Activated T-helper 9 cell treated with anti-CD3 and anti-CD28 coated beads, Interleukin-2, amount 50 U/mL, for 16 hours (primary cell): ENCODE results near the gene SLC6A12.
"Not testable (repeated sequence)": the region's sequence is repeated elsewhere in the genome, so short reads cannot be mapped to it uniquely, and the experiment has no call there.

ENCODE experiments used
- DNase-seq: peaks from one replicate; pipeline ENCODE4 v3.0.0-alpha.2; 2020; ENCODE audit warnings: low read depth

SLC6A12 gene

DNA sequence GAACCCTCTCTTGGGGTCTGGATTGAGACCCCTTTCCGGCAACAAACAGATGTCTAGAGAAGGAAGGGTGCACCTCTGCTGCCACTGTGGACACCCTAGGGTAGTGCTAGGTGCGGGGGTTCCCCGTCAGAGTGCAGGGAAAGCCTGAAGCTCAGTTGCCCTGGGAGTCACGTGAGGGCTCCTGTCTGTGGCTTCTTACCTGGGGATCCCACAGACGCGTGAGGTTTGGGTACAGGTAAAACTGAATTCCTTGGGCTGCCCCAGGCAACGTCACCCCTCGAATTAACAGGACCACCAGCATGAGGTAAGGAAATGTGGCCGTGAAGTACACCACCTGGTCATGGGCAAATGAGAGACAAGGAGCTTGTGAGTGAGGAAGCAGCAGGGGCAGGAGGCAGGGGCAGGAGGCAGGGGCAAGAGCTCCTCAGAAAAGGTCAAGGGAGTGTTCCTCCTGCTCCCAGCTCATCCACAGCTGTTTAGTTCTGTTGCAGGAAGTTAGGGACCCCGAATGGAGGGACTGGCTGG lies 21.0 kb upstream of the SLC6A12 start:
- DNase-seq = no peak

DNA sequence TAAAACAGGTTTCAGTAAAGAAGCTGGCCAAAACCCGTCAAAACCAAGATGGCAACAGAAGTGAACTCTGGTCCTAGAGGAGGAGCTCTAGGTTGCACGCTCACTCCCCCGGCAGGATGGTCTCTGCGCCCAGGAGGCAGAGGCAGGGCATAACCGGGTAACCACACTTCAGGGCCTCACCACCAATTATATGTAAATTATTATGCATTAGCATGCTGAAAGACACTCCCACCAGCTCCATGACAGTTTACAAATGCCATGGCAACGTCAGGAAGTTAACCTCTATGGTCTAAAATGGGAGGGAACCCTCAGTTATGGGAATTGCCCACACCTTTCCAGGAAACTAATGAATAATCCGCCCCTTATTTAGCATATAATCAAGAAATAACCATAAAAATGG lies 20.1 kb upstream of the SLC6A12 start:
- no peak for DNase-seq

DNA sequence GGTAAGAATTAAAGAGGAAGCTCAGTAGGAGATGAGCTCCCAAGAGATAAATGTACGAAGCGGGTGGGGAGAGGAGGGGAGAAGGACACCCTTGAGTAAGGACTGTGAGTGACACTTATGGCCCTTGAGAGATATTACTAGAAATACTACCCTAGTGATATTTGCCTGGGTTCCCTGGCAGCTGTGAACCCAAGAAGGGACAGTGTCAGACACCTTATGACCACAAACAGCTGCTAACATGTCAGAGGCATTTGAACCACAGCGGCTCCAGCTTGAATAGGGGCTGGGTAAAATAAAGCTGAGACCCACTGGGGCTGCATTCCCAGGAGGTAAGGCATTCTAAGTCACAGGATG lies 19.6 kb upstream of the SLC6A12 start:
- no peak for DNase-seq

DNA sequence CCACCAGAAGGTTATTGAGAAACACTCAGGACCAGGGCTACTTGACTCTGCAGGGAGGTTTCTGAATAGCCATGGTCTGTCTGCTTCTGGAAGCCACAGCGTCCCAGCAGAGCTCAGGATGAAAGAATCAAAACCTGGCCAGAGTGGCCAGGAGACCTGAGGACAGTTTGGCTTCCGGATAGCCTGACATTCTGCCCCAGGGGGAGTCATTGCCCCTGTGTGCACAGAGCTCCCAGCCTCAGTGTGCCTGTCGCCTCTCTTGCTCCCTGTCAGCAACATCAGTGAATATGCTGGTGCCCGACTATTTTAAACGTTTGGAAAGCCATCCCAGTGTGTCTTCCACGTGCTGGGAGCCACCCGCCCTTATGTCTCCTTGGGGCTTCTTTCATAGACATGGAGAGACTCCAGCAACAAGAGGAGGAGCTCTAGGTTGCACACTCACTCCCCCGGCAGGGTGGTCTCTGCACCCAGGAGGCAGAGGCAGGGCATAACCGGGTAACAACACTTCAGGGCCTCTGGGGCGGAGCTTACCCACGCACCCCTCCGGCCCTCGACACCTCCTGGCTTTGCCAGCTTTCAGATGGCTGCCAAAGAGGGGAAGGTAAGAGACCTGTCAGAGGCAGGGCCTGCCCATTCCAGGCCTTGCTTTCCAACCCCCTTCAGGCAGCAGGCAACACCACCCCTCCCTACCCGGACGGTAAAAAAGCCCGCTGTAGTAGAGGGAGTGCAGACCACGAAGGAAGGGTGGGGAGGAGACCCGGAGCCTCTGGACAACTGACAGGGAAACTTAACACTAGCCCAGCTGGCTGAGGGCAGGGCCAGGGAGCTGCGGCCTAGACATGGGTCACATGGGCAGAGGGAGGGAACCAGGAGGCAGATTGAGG lies 19.0 kb upstream of the SLC6A12 start:
- DNase-seq = no peak

DNA sequence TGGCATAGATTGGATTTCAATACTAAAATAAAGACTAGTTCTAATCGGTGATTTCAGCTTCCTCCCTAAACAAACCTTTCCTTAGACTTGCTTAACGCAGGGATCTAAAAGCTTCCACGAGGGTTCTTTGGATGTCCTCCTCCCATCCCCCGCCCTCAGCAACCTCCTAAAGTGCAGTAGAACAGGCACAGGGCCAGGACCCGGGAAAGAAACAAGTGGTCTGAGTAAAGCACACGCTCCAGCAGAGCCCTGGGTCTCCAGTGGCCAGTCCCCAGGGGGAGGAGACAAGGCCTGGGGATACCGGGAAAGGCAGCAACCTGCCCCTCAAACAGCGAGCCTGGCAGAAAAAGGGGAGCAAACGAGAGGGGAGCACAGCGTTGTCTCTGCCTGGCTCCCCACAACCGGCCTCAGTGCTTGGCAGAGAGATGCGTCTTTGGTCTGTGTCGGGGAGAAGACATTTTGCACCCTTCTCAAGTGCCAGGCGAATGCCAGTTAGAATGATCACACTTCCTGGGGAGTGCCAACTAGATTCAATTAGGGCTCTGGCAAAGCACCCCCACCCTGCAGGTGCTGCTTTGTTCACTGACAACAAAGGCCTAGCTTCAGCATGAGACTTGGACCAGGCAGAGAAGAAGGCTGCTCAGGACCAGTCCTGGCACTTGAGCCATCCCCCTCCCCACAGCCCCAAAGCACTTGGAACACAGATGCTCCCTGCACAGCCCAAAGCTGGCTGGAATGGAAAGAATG lies 17.1 kb upstream of the SLC6A12 start:
- DNase-seq = no peak

DNA sequence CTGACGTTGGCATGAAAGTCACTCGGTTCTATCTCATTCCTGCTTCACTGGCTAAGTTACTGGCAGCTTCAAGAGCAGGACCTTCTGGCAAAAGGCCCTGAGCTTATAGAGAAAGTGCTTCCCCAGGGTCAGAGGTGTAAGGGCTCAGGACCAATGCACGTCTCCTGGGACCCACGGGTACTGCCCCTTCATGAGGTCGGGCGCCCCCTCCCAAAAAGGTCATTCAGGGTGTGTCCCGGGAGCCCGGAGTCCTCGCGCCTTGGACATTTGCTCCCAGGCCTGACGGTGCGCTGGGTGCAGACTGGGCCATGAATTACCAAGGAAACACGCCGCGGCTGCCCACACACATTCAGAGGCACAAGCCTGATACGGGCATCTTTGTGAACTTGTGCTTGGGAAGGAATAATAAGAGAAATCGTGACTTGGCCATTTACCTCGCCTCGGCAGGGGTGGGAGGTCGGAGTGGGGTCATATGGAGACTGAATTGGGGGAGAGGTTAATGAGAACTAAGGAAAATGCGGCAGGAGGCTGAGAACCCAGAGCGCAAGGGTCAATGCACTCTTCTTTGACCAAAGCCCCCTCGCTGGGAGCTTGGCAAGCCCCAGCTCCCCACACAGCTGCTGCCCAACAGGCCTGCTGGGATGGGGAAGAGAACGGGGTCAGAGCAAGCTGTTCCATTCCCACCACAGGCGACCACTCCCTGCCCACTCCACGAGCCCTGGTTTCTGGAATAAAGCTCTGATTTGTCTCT lies 15.7 kb upstream of the SLC6A12 start:
- DNase-seq = no peak

DNA sequence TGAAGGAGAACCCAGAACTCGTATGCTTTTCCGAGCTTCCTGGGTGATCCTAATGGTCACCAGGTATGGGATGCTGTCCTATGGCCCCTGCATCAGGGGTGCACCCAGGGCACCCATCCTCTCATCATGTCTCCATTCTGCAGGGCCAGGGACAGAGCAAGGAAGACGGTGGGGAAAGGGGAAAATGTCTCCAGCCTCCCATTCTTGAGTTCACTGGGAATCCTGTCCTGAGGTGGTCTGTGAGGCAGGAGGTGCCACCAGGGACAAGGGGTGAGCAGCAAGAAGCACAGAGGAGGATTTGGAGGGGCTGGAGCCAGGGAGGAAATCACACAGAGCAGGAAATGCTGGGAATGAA lies 14.9 kb upstream of the SLC6A12 start:
- DNase-seq = no peak

DNA sequence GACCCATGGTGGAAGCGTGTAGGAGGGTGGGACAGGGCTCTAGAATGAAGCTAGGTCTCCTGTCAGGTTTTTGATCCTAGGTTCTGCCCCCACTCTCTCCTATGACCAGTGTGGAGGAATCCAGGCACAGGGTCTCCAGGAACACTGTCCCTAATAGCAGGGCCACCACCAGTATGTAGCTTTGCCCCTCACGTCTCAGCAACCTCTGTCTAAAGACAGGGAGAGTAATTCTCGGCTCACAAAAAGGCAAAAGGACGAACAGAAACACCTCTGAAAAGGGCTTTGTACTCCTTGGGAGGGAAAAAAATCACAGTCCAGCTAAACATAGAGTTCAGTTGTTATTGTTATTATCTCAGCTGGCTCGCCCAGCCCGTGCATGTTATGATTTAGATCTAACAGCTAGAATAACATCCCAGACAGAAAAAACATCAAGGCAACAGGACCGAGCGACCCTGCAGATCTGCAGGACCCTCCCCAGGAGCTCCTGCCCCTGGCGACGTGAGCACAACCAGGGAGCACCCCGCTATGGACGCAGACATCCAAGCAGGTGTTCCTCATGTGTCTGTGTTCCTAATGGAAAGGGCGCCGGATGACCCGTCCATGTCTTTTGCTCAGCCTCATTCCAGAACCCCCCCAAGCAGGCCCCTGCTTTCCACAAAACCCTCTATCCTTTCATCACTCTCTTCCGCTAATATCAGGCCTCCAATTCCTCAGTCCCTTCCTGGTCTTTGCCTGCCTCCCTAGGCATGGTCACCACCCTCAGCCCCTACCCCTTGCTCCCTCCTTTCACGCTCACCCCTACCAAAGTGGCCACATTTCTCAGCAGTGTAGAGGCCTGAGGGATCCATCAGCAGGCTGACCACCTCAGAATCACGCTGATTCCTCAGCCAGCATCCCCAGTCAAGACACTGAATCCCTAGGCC lies 14.2 kb upstream of the SLC6A12 start:
- no peak for DNase-seq

DNA sequence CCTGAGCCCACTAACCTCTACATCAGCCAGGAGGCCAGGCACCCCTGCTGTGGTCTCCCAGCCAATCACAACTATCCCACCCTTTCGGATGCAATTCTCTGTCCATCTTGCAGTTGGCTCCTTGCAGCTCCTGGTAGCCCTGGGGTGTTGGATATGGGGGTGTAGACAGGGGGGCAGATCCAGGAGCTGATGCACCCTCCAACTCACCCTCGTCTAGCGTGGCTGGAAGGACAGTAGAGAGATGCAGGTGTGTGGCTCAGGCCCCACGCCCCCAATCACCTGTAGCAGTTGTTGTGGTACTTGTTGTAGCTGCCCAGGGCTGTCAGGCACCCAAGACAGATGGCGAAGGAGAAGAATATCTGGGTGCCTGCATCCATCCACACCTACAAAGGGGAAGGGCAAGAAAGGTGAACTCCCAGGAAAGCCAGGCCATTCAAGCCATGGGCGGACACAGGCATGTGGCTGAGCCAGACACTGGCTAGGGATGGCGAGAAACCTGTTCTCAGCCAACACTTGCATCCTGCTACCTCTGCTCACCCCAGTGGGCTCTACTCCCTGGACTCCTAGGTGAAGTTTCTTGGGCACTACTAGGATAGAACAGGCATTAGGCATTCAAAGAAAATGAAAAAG lies 13.4 kb upstream of the SLC6A12 start:
- no peak for DNase-seq

DNA sequence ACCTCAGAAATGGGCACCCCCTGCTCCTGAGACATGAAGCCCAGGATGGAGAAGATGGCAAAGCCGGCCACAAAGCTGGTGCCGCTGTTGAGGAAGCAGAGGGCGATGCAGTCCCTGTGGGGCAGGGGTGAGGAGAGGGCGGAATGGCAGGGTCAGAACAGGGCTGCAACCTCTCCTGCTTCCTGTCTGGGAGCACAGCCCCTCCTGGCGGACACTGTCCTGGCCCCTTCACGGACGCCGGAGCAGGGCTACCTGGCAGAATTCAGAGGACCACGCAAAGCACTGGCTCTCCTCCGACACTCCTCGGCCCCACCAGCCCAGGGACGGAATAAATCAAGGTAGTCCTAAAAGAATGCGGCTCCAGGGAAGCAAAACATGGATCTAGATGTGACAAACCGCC lies 12.4 kb upstream of the SLC6A12 start:
- DNase-seq = no peak

DNA sequence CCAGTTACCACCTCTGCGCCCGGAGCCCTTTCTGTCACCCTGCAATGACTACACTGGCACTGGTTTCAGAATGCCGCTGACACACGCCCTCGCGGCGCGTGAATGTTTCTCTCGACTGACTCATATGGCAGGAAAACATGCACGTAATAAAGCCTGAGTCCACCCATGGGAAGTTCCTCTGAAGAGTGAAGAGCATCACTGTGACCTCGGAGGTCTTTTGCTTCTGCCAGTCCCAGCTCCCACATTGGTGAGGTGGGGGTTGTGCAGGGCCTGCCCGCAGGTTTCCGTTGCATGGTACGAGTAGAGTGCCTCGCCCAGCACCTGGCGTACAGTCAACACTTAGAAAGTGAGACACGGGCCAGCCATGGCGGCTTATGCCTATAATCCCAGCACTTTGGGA lies 11.1 kb upstream of the SLC6A12 start:
- no peak for DNase-seq

DNA sequence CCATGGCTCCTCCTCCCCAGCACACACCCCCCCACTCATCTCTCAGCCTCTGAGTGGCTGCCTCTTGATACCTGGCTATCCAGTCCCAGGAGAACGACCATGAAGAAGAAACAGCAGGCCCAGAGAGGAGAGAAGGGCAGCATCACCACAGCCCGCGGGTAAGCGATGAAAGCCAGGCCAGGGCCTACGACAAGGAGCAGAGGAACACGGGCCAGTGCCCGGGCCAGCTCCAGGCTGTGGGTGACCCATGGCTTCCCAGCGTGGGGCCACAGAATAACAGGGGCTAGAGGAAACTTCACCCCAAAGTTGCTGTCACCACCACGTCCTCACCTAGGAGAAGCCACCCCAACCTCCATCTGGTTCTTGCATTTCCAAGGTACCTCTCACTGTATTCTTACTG lies 10.4 kb upstream of the SLC6A12 start:
- DNase-seq = no peak

DNA sequence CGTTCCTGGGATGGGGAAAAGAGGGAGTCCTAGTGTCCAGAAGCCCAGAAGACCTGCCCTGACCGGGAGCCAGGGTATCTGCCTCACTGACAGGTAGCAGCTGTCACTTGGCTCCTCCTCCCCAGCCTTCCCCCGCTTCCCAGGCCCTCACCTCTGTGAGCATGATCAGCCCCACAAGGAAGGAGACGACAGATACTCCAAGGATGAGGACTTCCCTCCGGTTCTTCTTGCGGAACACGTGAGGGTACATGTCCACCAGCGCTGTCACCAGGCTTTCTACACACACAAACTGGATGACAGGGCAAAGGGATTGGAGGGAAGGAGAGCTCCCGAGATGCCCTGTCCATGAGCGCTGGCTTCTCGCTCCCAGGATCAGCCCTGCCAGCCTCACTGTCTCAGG lies 9.9 kb upstream of the SLC6A12 start:
- DNase-seq = no peak

DNA sequence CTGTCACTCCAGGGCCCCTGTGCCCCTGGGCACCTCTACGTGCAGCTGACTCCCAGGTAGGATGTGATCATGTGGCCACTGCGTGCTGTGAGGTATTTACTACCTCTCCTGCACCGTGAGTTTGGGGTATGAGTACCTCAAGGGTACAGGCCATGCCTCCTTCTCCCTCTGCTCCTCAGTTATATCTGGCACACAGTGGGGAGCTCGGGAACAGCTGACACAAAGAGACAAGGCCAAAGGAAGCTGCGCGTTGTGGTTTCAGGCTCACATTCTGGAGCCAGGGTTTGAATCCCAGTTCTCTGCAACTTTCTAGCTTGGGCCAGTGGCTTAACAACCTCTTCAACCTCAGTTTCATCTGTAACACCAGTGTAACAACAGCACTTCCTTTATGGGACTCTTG lies 7.8 kb upstream of the SLC6A12 start:
- no peak for DNase-seq

DNA sequence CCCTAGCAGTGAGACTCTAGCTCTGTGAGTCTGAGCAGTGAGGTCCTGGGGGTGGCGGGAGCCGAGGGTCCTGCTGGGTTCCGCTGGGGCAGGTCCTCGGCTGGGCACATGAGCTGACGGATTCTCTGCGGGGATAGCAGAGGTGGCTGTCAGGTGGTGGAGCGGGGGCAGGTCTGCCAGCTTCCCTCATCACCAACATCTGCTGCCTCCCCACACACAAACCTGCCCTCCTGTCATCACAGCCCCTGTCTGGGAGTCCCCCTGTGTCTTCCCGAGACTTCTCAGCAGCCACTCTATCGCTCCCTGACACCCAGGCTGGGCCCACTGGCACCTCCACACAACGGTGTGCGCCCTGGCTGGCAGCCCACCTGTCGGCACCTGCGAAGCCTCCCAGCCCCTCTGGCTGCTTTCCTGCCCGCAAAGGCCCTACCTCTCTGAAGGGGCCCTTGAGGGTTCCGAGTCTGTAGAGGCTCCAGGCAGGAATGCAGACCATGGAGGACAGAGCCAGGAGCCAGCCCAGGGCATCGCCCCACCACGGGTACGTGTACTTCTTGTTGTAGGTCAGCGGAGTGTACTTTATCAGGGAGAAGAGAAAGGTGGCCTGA lies 7.1 kb upstream of the SLC6A12 start:
- no peak for DNase-seq

DNA sequence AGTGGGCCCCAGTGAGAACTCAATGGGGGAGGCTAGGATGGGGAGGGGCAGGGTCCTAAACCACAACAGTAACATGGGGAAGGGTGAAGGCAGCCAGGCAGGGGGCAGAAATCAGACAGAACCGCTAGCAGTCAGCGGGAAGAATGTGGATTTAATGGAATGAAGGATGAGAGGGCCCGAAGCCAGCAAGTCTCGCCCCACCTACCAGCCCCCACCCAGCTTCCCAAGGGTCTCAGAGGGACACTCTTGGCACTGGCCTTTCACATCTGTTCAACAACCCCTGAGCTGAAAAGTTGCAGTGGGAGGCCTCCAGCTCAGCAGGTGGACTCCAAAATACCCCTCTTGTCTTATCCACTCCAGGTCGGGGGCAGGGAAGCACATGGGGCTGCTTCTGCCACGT lies 6.5 kb upstream of the SLC6A12 start:
- no peak for DNase-seq

DNA sequence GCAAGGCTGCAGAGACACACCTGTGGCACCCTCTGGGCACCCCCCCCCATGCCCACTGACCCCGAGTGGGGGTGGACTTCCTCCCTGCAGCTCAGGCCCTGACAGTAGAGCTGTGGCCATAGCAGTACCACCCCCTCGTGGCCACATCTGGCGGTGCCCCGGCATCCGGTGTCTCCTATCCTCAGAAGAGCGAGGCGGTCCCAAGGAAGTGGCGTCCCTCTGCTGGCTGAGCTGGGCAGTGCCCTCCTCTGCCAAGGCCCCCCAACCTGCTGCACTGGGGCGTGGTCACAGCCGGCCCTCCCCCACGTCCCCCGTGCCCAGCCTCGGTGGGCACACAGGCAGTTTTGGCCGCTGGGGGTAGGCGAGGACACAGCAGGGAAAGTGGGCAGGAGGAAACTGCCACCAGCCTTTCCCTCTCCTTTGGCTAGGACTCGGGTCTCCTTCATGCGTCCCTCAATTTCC lies 6.0 kb upstream of the SLC6A12 start:
- peak; percentile 5 for DNase-seq

DNA sequence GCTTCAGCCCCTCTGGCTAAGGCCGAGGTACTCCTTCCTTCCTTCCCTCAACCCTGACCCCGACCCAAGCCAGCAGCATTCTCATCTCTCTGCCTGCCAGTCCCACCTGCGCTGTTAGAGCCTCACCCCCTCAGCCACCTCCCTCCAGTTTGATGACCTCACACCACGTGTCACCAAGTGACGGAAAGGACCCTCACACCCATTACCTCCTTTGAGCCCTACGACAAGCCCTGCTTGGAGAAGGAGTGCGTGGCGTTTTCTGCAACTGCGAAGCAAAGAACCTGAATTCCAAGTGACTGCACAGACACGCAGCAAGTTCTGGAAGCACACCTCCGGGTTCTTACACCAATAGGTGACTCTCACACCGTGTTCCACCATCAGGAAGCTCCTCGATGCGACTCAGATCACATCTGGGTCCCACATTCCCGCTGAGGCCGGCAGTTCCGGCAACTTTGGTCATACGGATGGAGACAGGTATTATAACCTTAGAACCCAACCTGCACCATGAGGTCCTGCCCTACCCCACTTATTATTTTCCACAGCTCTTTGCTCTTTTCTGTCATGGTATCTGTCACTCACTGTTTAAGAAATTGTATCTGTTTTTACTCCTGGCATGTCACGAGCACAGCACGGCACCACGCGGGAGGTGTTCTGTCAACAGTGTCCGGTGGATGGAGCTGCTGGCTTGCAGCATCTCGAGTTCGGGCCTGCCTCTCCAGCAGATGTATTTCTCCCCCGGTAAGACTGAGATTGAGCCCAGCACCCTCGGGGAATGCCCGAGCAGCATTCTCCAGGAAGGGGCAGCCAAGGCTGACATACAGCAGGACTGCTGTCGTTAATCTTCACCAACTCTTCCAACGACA lies 5.0 kb upstream of the SLC6A12 start:
- DNase-seq = no peak

DNA sequence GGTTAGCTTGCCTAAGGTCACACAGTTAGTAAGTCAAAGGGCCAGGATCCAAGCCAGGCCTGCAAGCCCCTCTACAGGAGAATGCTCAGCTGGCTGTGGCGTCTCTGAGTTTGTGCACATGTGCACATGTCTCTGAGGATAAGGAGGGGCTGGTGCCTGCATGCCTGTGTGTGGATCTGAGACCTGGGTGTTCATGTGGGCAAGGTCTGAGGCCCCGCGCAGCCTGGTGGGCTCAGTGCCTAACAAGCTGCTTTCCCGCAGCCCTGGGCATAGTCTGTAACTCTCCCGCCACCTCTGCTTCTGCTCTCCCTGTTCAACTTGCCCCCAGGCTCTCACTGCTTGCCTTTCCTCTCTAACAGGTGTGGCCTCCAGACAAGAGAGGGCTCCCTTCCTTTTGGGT lies 4.3 kb upstream of the SLC6A12 start:
- no peak for DNase-seq

DNA sequence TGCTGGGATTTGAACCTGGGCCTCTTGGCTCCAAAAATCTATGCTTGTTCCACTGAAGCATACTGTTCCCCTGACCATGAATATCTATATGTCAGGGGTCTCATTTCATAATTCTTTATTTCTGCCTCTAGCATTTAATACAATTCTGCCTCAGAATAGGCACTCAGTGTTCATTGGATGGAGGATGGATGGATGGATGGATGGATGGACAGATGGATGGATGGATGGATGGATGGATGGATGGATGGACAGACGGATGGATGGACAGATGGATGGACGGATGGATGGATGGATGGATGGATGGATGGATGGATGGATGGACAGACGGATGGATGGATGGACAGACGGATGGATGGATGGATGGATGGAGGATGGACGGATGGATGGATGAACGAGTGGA lies 3.1 kb upstream of the SLC6A12 start:
- not testable (repeated sequence) for DNase-seq
